ENCODE data around the gene PSMB11. TPM values are rescaled to one million over a fixed set of nuclear protein-coding genes. Genes with fewer than 3 reads are reported as not detected.

Gene PSMB11
- total RNA-seq (2022; extraction: Qiagen RNA extraction), result not detected in 5 replicates

GRCh38 chr14:23042162-23042965 is at the start of gene PSMB11:
Gene PSMB11, plus strand, starts transcription at chr14:23042212. Its CDS starts 14 bp downstream, at chr14:23042226.

GRCh38 chr14:23009939-23010726 is 31.9 kb upstream of the PSMB11 start, which contains the start of gene C14orf93:
Gene C14orf93, minus strand, starts transcription at chr14:23010143. Its CDS starts 11,120 bp downstream, at chr14:22999023.

GRCh38 chr14:23034498-23035302 is 7.3 kb upstream of the PSMB11 start, which contains the start of gene PSMB5:
Gene PSMB5, minus strand, starts transcription at chr14:23034900. Its CDS starts 19 bp downstream, at chr14:23034881.

GRCh38 chr14:23056956-23057756 is 15.1 kb downstream of the PSMB11 start, which contains the start of gene CDH24:
Gene CDH24, minus strand, starts transcription at chr14:23057520. Its CDS starts 1,787 bp downstream, at chr14:23055733.

Other genes with a start within 250 kb of the PSMB11 start
- 18.9 to 28.4 TPM (median 21.2 TPM) in 5 replicates for gene SLC7A7, start 226.8 kb upstream of the PSMB11 start, total RNA-seq (2022; extraction: Qiagen RNA extraction)
- gene MRPL52, start 212.3 kb upstream of the PSMB11 start, total RNA-seq (2022; extraction: Qiagen RNA extraction), result 135 to 217 TPM (median 193 TPM) in 5 replicates
- 0.33 to 1.1 TPM (median 0.76 TPM) in 5 replicates for gene MMP14, start 205.6 kb upstream of the PSMB11 start, total RNA-seq (2022; extraction: Qiagen RNA extraction)
- 60.9 to 82.6 TPM (median 74.7 TPM) in 5 replicates for gene LRP10, start 170.5 kb upstream of the PSMB11 start, total RNA-seq (2022; extraction: Qiagen RNA extraction)
- gene REM2, start 159.0 kb upstream of the PSMB11 start, total RNA-seq (2022; extraction: Qiagen RNA extraction), result 0.35 to 0.52 TPM (median 0.45 TPM) in 5 replicates
- gene RBM23, start 123.1 kb upstream of the PSMB11 start, total RNA-seq (2022; extraction: Qiagen RNA extraction), result 57.8 to 62.3 TPM (median 60.4 TPM) in 5 replicates
- 90.0 to 119 TPM (median 102 TPM) in 5 replicates for gene PRMT5, start 112.8 kb upstream of the PSMB11 start, total RNA-seq (2022; extraction: Qiagen RNA extraction)
- gene HAUS4, start 85.1 kb upstream of the PSMB11 start, total RNA-seq (2022; extraction: Qiagen RNA extraction), result 34.9 to 40.9 TPM (median 38.2 TPM) in 5 replicates
- gene AJUBA, start 59.7 kb upstream of the PSMB11 start, total RNA-seq (2022; extraction: Qiagen RNA extraction), result 31.8 to 41.3 TPM (median 36.1 TPM) in 5 replicates
- gene C14orf93, start 32.1 kb upstream of the PSMB11 start, total RNA-seq (2022; extraction: Qiagen RNA extraction), result 2.4 to 3.4 TPM (median 3.1 TPM) in 5 replicates
- 300 to 334 TPM (median 316 TPM) in 5 replicates for gene PSMB5, start 7.3 kb upstream of the PSMB11 start, total RNA-seq (2022; extraction: Qiagen RNA extraction)
- gene CDH24, start 15.3 kb downstream of the PSMB11 start, total RNA-seq (2022; extraction: Qiagen RNA extraction), result 2.8 to 5.2 TPM (median 4.7 TPM) in 5 replicates
- gene ACIN1, start 52.9 kb downstream of the PSMB11 start, total RNA-seq (2022; extraction: Qiagen RNA extraction), result 89.4 to 101 TPM (median 95.3 TPM) in 5 replicates
- 85.6 to 107 TPM (median 97.5 TPM) in 5 replicates for gene C14orf119, start 53.3 kb downstream of the PSMB11 start, total RNA-seq (2022; extraction: Qiagen RNA extraction)
- not detected in 5 replicates for gene CIROP, start 62.8 kb downstream of the PSMB11 start, total RNA-seq (2022; extraction: Qiagen RNA extraction)
- gene CEBPE, start 77.0 kb downstream of the PSMB11 start, total RNA-seq (2022; extraction: Qiagen RNA extraction), result not detected in 5 replicates
- 1.5 to 2.2 TPM (median 1.7 TPM) in 5 replicates for gene SLC7A8, start 141.4 kb downstream of the PSMB11 start, total RNA-seq (2022; extraction: Qiagen RNA extraction)
- not detected in 5 replicates for gene RNF212B, start 195.7 kb downstream of the PSMB11 start, total RNA-seq (2022; extraction: Qiagen RNA extraction)
- gene HOMEZ, start 243.9 kb downstream of the PSMB11 start, total RNA-seq (2022; extraction: Qiagen RNA extraction), result 6.6 to 10.9 TPM (median 7.9 TPM) in 5 replicates

All from A549 treated with Mapracorat at 1 μM for 4 hours (cell line).